ENCODE measurements around the gene RUBCN. TPM values are rescaled to one million over a fixed set of nuclear protein-coding genes. Genes with fewer than 3 reads are reported as not detected.
"Not testable (repeated sequence)": the region's sequence is repeated elsewhere in the genome, so short reads cannot be mapped to it uniquely, and the experiment has no call there.

RUBCN gene
- total and polyA plus RNA-seq, 12 donors: 9.7 to 51.4 (median 33.6) TPM

GRCh38 chr3:197657541-197658292 lies 79.0 kb downstream of the RUBCN start:
- H3K27me3 ChIP-seq; intact Hi-C loops (cut with DNase I); H3K27ac ChIP-seq; H3K9me3 ChIP-seq; H3K4me3 ChIP-seq; H3K36me3 ChIP-seq; H3K4me1 ChIP-seq; DNase-seq: not testable (repeated sequence)
- peak in 1 of 8 donors; percentile 4 for ATAC-seq
- WGBS, 2 donors: 88 to 91% methylated on average over 18 to 20 of the region's 30 CpGs

- DNase-seq; H3K27me3 ChIP-seq; H3K9me3 ChIP-seq; H3K4me3 ChIP-seq; H3K27ac ChIP-seq; intact Hi-C loops (cut with DNase I); H3K4me1 ChIP-seq; H3K36me3 ChIP-seq; ATAC-seq: not testable (repeated sequence)
- 86 to 92% methylated on average over 11 of the region's 12 CpGs for WGBS, 2 donors
Observed at GRCh38 chr3:197656960-197657359, 79.7 kb downstream of the RUBCN start.

DNA sequence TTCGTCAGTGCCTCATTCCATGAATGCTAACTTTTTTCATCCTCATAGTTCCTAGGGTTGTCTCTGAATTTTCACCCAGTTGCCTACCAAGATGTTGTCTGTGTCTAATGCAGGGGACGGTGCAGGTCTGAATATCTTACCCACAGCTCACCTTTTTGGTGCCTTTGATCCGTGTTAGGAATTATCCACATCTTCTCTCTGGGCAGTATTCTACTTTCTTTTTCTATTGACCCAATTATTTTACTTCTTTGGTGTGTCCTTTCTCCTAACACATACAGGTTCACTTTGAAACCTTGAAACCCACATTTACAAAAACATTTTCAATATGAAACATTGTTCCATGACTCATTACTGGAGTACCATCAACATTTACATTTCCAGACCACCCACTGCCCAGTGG lies 80.6 kb downstream of the RUBCN start:
- WGBS, 2 donors: 88 to 90% methylated on average over 2 of the region's 3 CpGs
- H3K4me3 ChIP-seq; H3K27me3 ChIP-seq; H3K9me3 ChIP-seq; H3K4me1 ChIP-seq; ATAC-seq; intact Hi-C loops (cut with DNase I); DNase-seq; H3K36me3 ChIP-seq; H3K27ac ChIP-seq: not testable (repeated sequence)

DNA sequence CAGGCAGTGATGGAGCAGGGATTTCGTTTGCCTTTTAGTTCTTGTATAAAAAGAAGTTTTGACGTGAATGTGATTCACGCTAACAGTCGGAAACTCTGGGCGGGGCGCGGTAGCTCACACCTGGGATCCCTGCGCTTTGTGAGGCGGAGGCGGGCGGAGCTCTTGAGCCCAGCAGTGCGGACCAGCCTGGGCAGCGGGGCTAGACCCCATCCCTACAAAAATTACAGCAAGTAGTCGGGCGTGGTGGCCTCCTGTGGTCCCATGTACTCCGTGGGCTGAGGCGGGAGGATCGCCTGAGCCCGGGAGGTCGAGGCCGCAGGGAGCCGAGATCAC lies 81.7 kb downstream of the RUBCN start:
- DNase-seq; H3K4me1 ChIP-seq; H3K36me3 ChIP-seq; H3K4me3 ChIP-seq; H3K27ac ChIP-seq; H3K9me3 ChIP-seq; intact Hi-C loops (cut with DNase I); H3K27me3 ChIP-seq: not testable (repeated sequence)
- peak in 5 of 8 donors; percentile 16 to 67 (median 44) for ATAC-seq
- WGBS, 2 donors: 0% methylated on average over 6 to 8 of the region's 22 CpGs

DNA sequence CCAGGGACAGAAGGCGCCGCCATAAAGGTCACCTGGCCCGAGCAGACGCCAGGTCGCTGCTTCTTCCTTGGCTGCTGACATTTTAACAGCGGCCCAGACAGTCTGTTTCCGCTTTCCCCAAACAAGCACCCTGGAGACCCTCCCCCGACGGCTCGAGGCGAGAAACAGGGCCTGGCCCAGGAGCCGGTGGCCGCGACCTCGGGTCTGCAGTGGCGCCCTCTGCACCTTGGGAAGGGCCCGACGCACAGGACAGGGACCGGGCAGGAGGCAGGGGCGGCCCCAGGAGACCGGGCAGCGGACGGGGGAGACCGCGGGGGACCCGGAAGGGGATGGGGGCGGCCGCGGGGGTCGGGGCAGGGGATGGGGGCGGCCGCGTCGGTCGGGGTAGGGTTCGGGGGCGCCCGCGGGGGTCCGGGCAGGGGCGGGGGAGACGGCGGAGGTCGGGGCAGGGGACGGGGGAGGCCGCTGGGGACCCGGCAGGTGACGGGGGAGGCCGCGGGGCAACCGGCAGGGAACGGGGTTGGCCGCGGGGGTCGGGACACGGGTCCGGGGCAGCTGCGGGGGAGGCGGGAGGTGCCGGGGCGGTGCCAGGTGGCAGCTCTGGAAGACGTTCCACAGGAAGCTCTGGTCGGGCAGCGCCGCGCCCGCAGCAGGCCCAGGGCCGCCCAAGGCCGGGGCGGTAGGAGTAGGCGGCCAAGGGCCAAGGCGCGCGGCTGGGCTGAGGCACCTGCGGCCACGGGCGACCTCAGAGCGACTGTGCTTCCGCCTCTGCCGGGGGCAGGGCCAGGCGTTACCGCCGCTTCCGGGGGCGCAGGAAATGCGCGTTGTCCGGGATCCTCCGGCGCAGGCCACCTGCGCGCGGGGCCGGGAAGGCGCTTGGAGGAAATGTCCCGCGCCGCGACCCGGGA lies 82.4 kb downstream of the RUBCN start:
- H3K36me3 ChIP-seq; DNase-seq; H3K9me3 ChIP-seq; H3K4me1 ChIP-seq; H3K27me3 ChIP-seq; intact Hi-C loops (cut with DNase I): not testable (repeated sequence)
- Histone ChIP-seq H3K27ac (peak overlapping the region in 6 of 10 donors; percentile 43 to 54 (median 52)), H3K4me3 (peak overlapping the region in 8 of 10 donors; percentile 17 to 48 (median 41))
- TF ChIP-seq, protein P1, sequence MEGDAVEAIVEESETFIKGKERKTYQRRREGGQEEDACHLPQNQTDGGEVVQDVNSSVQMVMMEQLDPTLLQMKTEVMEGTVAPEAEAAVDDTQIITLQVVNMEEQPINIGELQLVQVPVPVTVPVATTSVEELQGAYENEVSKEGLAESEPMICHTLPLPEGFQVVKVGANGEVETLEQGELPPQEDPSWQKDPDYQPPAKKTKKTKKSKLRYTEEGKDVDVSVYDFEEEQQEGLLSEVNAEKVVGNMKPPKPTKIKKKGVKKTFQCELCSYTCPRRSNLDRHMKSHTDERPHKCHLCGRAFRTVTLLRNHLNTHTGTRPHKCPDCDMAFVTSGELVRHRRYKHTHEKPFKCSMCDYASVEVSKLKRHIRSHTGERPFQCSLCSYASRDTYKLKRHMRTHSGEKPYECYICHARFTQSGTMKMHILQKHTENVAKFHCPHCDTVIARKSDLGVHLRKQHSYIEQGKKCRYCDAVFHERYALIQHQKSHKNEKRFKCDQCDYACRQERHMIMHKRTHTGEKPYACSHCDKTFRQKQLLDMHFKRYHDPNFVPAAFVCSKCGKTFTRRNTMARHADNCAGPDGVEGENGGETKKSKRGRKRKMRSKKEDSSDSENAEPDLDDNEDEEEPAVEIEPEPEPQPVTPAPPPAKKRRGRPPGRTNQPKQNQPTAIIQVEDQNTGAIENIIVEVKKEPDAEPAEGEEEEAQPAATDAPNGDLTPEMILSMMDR (IDR thresholded peaks at IDR 0.05): peak in 1 of 9 donors; percentile 14
- peak; percentile 95 to 99 (median 98) for ATAC-seq
- WGBS, 2 donors: 7 to 8% methylated on average over 13 to 19 of the region's 100 CpGs

DNA sequence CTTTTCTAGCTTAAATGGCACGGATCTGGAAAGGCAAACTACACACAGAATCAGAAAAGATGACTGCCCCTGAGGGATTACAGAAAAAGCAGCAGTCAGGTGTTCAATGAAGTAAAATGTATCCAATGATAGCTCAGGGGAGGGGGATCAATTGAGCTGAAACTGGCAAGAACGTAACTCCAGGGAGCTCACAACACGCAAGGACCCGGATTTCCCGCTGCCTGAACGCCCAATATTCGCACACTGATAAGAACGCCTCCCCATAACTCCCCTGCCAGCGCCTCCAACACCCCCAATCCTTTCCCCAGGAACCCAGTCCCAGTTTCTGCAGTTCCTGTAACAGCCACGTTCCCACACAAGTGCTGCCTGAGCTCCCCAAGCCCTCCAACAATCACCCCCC lies 83.8 kb downstream of the RUBCN start:
- intact Hi-C loops (cut with DNase I); DNase-seq; H3K4me1 ChIP-seq; H3K4me3 ChIP-seq; ATAC-seq; H3K27ac ChIP-seq; H3K36me3 ChIP-seq; H3K9me3 ChIP-seq; H3K27me3 ChIP-seq: not testable (repeated sequence)
- 50 to 86% methylated on average over 1 to 6 of the region's 10 CpGs for WGBS, 2 donors

DNA sequence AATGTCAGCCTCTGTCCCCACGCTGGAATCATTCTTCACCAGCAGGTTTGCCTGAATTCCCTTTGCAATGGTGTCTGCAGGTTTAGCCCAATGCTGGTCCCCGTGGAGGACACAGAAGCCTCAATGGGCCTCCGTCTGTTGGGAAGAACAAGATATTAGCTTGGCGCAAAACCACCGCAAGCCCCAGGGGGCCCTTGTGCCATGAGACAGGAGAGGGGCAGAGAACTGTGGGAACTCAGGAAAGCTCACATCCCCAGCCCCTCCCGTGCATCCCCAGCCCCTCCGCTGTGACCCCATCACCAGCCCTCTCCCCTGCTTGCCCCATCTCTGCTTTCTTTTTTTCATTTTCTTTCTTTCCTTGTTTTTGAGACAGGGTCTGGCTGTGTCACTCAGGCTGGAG lies 89.1 kb downstream of the RUBCN start:
- H3K27me3 ChIP-seq; H3K4me1 ChIP-seq; DNase-seq; H3K9me3 ChIP-seq; H3K27ac ChIP-seq; ATAC-seq; H3K36me3 ChIP-seq; intact Hi-C loops (cut with DNase I); H3K4me3 ChIP-seq: not testable (repeated sequence)
- 93 to 94% methylated on average over 3 to 6 of the region's 7 CpGs for WGBS, 2 donors

DNA sequence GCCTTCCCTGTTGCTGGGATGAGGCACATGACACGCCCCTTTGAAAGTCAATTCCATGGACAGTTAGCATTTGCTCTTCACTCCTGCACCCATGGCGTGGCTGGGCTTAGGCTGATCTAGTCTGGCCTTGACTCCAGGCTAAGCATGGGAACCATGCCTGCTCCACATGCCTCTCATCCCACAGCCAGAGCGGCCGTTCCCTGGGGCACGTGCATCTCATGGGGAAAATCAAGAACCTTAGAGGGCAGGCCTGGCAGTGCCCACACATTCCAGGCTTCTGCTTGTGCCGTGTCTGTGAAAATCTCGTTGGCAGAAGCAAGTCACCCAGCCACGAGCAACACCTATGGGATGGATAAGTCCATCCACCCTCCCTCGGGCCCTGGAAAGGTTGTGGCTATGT lies 89.5 kb downstream of the RUBCN start:
- intact Hi-C loops (cut with DNase I); H3K27me3 ChIP-seq; H3K27ac ChIP-seq; ATAC-seq; H3K36me3 ChIP-seq; DNase-seq; H3K4me1 ChIP-seq; H3K9me3 ChIP-seq; H3K4me3 ChIP-seq: not testable (repeated sequence)
- 91 to 95% methylated on average over 8 of the region's 9 CpGs for WGBS, 2 donors

- H3K36me3 ChIP-seq; H3K27ac ChIP-seq; intact Hi-C loops (cut with DNase I); ATAC-seq; DNase-seq; H3K4me3 ChIP-seq; H3K4me1 ChIP-seq; H3K27me3 ChIP-seq; H3K9me3 ChIP-seq: not testable (repeated sequence)
- WGBS, 2 donors: 91 to 92% methylated on average over 12 of the region's 12 CpGs
Observed at GRCh38 chr3:197646294-197646693, 90.4 kb downstream of the RUBCN start.

DNA sequence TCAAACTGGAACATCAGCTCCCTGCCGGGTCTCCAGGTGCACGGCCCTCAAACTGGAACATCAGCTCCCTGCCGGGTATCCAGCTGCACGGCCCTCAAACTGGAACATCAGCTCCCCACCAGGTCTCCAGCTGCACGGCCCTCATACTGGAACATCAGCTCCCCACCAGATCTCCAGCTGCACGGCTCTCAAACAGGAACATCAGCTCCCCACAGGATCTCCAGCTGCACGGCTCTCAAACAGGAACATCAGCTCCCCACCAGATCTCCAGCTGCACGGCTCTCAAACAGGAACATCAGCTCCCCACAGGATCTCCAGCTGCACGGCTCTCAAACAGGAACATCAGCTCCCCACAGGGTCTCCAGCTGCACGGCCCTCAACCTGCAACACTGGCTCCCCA lies 99.1 kb downstream of the RUBCN start:
- WGBS, 2 donors: 84 to 85% methylated on average over 10 of the region's 10 CpGs
- H3K4me3 ChIP-seq; DNase-seq; ATAC-seq; H3K4me1 ChIP-seq; H3K27ac ChIP-seq; H3K36me3 ChIP-seq; H3K27me3 ChIP-seq; intact Hi-C loops (cut with DNase I); H3K9me3 ChIP-seq: not testable (repeated sequence)
